ENCODE measurements around the gene PPBP. TPM values are rescaled to one million over a fixed set of nuclear protein-coding genes. Genes with fewer than 3 reads are reported as not detected.
"Not testable (repeated sequence)": the region's sequence is repeated elsewhere in the genome, so short reads cannot be mapped to it uniquely, and the experiment has no call there.

PPBP gene
- total and polyA plus RNA-seq, 8 donors = 2.6 to 49.8 (median 30.4) TPM

DNA sequence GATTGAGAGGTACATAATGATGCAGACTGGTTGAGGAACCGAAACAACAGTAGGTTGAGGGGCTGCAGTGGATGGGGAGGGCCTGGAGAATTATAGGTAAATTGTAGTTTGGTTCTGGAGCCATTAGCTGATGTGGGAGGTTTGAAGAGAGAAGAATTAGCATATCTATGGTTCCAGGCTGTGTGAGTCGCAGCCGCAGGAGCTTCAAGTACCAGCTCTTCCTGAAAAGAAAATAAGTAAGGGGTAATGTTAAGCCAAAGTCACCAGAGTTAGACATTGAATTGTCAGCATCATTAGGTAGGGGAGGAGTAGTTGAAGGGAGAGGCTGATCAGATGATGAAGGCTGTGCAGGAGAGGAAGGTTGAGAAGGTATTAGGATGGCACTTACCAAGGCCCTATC is 35.6 kb downstream of the PPBP start:
- intact Hi-C loops (cut with DNase I) = no loop called here
- no peaks in the 10 kb centered on the region for H3K36me3 ChIP-seq

GRCh38 chr4:73950376-73950920 is 37.5 kb downstream of the PPBP start:
- H3K4me3 ChIP-seq; ATAC-seq; DNase-seq; H3K36me3 ChIP-seq; intact Hi-C loops (cut with DNase I); H3K27me3 ChIP-seq; H3K9me3 ChIP-seq; H3K27ac ChIP-seq; H3K4me1 ChIP-seq: not testable (repeated sequence)

More for the DNA sequence above, 35.6 kb downstream of the PPBP start:
- Histone ChIP-seq H3K4me1 (peaks cover 0 to 5% of the 10 kb centered on the region in 2 donors), H3K27ac (no peak overlapping the region), H3K9me3 (peaks cover 0 to 5% of the 10 kb centered on the region in 2 donors), H3K27me3 (no peaks in the 10 kb centered on the region), H3K4me3 (no peak overlapping the region)
- ATAC-seq (no peak), DNase-seq (no peak)
- TF ChIP-seq CTCF (IDR thresholded peaks at IDR 0.05) = no peak

- no peak for ATAC-seq
- H3K27ac ChIP-seq = no peak overlapping the region
- H3K4me1 ChIP-seq = peaks cover 5 to 11% of the 10 kb centered on the region in 2 donors
- DNase-seq = no peak
- TF ChIP-seq CTCF (IDR thresholded peaks at IDR 0.05) = no peak
- H3K27me3 ChIP-seq = peaks cover 15 to 19% of the 10 kb centered on the region in 2 donors
- no peaks in the 10 kb centered on the region for H3K9me3 ChIP-seq
- intact Hi-C loops (cut with DNase I) = no loop called here
- H3K36me3 ChIP-seq = no peaks in the 10 kb centered on the region
- no peak overlapping the region for H3K4me3 ChIP-seq
These were observed 38.8 kb downstream of the PPBP start for GRCh38 chr4:73948990-73949706.

DNA sequence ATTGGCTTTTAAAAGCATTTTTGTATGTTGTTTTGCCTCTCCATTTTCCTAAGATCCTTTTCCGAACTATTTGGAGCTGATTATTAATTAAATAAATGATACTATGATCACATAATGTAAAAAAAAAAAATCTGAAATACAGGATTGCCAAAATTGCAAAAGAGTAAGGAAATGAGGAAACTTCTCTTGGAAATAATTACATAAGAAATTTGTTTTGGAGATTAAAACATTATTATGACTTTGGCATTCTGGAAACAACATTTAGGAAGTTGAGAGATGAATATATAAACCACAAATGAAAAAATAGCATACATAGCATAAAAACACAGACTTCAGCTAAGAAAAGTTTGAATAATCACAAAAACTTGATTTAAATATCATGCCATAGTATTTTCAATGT is 39.7 kb downstream of the PPBP start:
- DNase-seq (no peak), ATAC-seq (no peak)
- Histone ChIP-seq H3K27me3 (peaks cover 23 to 27% of the 10 kb centered on the region in 2 donors), H3K9me3 (no peaks in the 10 kb centered on the region), H3K4me1 (peaks cover 5 to 14% of the 10 kb centered on the region in 2 donors), H3K27ac (no peak overlapping the region), H3K4me3 (no peak overlapping the region), H3K36me3 (no peaks in the 10 kb centered on the region)
- intact Hi-C loops (cut with DNase I) = no loop called here
- no peak for TF ChIP-seq CTCF (IDR thresholded peaks at IDR 0.05)

DNA sequence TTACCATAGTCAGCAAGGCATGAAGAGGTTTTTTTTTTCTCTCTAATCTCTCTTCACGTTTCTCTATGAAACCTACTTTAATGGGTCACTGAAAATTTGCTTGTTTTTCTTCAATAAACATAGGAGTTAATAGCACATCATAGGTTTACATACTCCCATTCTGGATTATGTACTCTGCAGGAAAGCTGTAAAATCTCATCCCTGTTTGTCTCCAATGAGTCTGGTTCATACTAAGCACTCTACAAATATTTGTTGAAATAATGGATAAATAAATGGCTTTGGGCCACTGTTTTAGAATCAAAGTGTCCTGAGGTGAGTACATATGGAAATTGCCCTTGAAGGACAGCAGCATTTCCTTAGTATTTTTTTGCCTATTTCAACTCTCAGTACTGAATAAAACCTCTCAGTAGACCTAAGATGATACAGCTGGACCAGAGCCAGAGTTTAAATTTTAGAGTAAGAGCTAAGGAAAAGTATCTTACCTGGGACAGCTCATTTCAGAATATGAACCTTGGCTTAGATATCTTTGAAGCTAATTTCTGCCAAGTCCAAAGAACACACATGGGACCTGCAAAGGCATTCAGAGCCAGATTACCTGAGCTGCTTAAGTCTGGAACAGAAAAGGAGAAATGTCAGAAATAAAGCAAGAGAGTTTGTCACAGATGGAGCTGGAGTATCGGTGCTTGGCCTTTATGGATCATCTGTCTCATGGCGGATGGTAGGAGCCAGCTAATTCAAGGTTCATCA is 40.6 kb downstream of the PPBP start:
- intact Hi-C loops (cut with DNase I) = no loop called here
- DNase-seq = no peak
- no peak for TF ChIP-seq CTCF (IDR thresholded peaks at IDR 0.05)
- no peak overlapping the region for H3K4me3 ChIP-seq
- H3K4me1 ChIP-seq = peaks cover 5 to 14% of the 10 kb centered on the region in 2 donors
- no peaks in the 10 kb centered on the region for H3K36me3 ChIP-seq
- H3K27me3 ChIP-seq = peaks cover 30 to 36% of the 10 kb centered on the region in 2 donors
- ATAC-seq = no peak
- no peak overlapping the region for H3K27ac ChIP-seq
- no peaks in the 10 kb centered on the region for H3K9me3 ChIP-seq

All from left lung (tissue), 10 donors.